Heart right ventricle (tissue), 16 donors: ENCODE data around the gene PRPF19. TPM values are rescaled to one million over a fixed set of nuclear protein-coding genes. Genes with fewer than 3 reads are reported as not detected.

ENCODE experiments used
- ATAC-seq, 8 donors: fragments of 200-7000 bp; cut with Tn5 transposase; one replicate each; pipeline ENCODE4 v1.9.1; 2020; ENCODE audit warnings: mild to moderate bottlenecking in 8 of 8, moderate library complexity in 8 of 8, moderate number of reproducible peaks in 1 of 8
- DNase-seq, 2 donors: peaks; one replicate each; pipeline ENCODE4 v3.0.0-alpha.2; 2020
- H3K27ac ChIP-seq, 10 donors: fragments of 200-600 bp; sonication (generic) in 2 of 10; one replicate each; pipeline versions ENCODE4 v1.5.0 to v1.8.0; 2020 to 2022; ENCODE audit warnings: mild to moderate bottlenecking in 3 of 10
- H3K27me3 ChIP-seq, 7 donors: fragments of 200-600 bp; one replicate each; pipeline ENCODE4 v1.8.0; 2021 to 2022; ENCODE audit warnings: mild to moderate bottlenecking in 2 of 7
- H3K36me3 ChIP-seq, 9 donors: fragments of 200-600 bp; sonication (generic) in 1 of 9; one replicate each; pipeline versions ENCODE4 v1.5.0 to v1.8.0; 2020 to 2022; ENCODE audit warnings: mild to moderate bottlenecking in 2 of 9
- H3K4me1 ChIP-seq, 9 donors: fragments of 200-600 bp; sonication (generic) in 1 of 9; one replicate each; pipeline versions ENCODE4 v1.5.0 to v1.8.0; 2020 to 2022; ENCODE audit warnings: mild to moderate bottlenecking in 4 of 9
- H3K4me3 ChIP-seq, 10 donors: fragments of 200-600 bp; sonication (generic) in 2 of 10; one replicate each; pipeline versions ENCODE4 v1.5.0 to v1.8.0; 2020 to 2022; ENCODE audit warnings: mild to moderate bottlenecking in 7 of 10, moderate library complexity in 2 of 10
- H3K9me3 ChIP-seq, 11 donors: fragments of 200-600 bp in 10 of 11; sonication (generic) in 2 of 11; one replicate each; pipeline versions ENCODE4 v1.5.0 to v1.8.0; 2013 to 2022; ENCODE audit warnings: mild to moderate bottlenecking in 2 of 11, control low read depth in 1 of 11, moderate library complexity in 1 of 11
- WGBS, 2 donors: extraction: QIAGEN DNeasy Blood & Tissue Kit; methylation state at CpG; one replicate each; pipeline ENCODE4 v1.1.7; 2013; ENCODE audit warnings: inconsistent platforms in 1 of 2; 5-methylcytosine and 5-hydroxymethylcytosine counted together
- intact Hi-C, 10 donors: fragments of 100-400 bp; cut with DNase I; formaldehyde crosslinking; loops; one replicate each; pipeline versions ENCODE4 v1.11.1 to v1.14.2; 2022
- polyA plus RNA-seq, 2 donors: library from polyadenylated mRNA; stranded (reverse); fragments of 200-250 nt; gene quantifications; one replicate each; pipeline ENCODE4 v1.2.3, GENCODE V29; 2013
- total RNA-seq, 10 donors: library from RNA; stranded (reverse); fragmentation: NEBNext Ultra II Directional in 3 of 10; extraction: Animal tissue kit (Norgen Biotek cat#: 25700) in 3 of 10; gene quantifications; one replicate each; pipeline versions ENCODE4 v1.2.1 to v1.2.4, GENCODE V29; 2021 to 2023
- TF ChIP-seq, protein P1 (sequence below), 9 donors: fragments of 200-600 bp; sonication (generic) in 2 of 9; IDR thresholded peaks; one replicate each; pipeline versions ENCODE4 v1.5.0 to v1.8.0; 2021 to 2022; ENCODE audit warnings: antibody characterized with exemption in 9 of 9, mild to moderate bottlenecking in 5 of 9, moderate library complexity in 1 of 9
- donor health status: Arrhythmogenic right ventricular cardiomyopathy.
- donor health status: ischemic (EF 13 %, LVEDD 7.1; RV severe dilation, severe dysfunction).
- donor health status: healthy with polysubstance abuse.
- donor health status: DM: no; HTN: yes; CAD: no.
- donor health status: DM: no; HTN: no; CAD: no.
- donor health status: ischemic (EF 25% LVEDD 6.9; RV normal size, moderate dysfunction).
- donor health status: ischemic (EF 25% LVEDD 5.7; RV mildly dilated, moderate dysfunction).
- donor health status: healthy.
- donor health status: DM: yes; HTN: yes; CAD: no.
- donor health status: Ischemic cardiomyopathy.
- donor health status: ischemic (EF 35%, LVEDD 5.7; RV mildly dilated, moderate dysfunction).
- donor health status: nonischemic (EF 11% LVEDD 7.7; RV severe dilation, severe dysfunction).
- donor health status: DM: yes; HTN: yes; CAD: no.
- donor health status: PGD.
- donor health status: ischemic (EF 29% LVEDD 5.4; RV normal size, mild dysfunction).
- donor health status: nonischemic (EF 23%, LVEDD 6.1; RV moderate dilation, normal function).

Gene PRPF19
- total and polyA plus RNA-seq, 12 donors: 32.0 to 53.0 (median 40.1) TPM

DNA sequence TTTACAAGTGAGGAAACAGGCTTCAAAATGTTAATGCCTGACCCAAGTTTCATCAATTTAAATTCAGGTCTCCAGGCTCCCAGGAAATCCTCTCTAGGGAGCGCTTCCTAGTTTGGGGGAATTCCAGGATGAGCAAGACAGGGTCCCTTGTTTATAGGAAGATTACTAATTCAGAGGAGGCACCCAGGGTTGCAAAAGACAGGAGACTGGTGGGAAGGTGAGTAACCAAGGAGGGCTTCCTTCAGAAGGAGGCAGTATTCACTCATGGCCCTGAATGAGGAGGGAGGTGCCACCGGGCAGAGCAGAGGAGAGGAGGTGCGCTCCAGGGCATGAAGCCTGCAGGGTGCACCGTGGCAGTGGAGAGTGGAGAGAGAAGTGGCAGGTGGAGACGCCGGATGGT lies 19.5 kb upstream of the PRPF19 start:
- peaks cover 0 to 36% (median 20%) of the 10 kb centered on the region in 9 donors for H3K36me3 ChIP-seq
- H3K27me3 ChIP-seq: peaks cover 0 to 46% (median 12%) of the 10 kb centered on the region in 7 donors
- DNase-seq (no peak), ATAC-seq (no peak)
- TF ChIP-seq, protein P1, sequence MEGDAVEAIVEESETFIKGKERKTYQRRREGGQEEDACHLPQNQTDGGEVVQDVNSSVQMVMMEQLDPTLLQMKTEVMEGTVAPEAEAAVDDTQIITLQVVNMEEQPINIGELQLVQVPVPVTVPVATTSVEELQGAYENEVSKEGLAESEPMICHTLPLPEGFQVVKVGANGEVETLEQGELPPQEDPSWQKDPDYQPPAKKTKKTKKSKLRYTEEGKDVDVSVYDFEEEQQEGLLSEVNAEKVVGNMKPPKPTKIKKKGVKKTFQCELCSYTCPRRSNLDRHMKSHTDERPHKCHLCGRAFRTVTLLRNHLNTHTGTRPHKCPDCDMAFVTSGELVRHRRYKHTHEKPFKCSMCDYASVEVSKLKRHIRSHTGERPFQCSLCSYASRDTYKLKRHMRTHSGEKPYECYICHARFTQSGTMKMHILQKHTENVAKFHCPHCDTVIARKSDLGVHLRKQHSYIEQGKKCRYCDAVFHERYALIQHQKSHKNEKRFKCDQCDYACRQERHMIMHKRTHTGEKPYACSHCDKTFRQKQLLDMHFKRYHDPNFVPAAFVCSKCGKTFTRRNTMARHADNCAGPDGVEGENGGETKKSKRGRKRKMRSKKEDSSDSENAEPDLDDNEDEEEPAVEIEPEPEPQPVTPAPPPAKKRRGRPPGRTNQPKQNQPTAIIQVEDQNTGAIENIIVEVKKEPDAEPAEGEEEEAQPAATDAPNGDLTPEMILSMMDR (IDR thresholded peaks at IDR 0.05): no peak
- intact Hi-C loops: no loop called here
- H3K4me1 ChIP-seq: peaks cover 4 to 29% (median 22%) of the 10 kb centered on the region in 9 donors
- WGBS, 2 donors: 78 to 82% methylated on average over 6 of the region's 6 CpGs
- H3K9me3 ChIP-seq: no peaks in the 10 kb centered on the region
- H3K27ac ChIP-seq: no peak overlapping the region
- H3K4me3 ChIP-seq: no peak overlapping the region

DNA sequence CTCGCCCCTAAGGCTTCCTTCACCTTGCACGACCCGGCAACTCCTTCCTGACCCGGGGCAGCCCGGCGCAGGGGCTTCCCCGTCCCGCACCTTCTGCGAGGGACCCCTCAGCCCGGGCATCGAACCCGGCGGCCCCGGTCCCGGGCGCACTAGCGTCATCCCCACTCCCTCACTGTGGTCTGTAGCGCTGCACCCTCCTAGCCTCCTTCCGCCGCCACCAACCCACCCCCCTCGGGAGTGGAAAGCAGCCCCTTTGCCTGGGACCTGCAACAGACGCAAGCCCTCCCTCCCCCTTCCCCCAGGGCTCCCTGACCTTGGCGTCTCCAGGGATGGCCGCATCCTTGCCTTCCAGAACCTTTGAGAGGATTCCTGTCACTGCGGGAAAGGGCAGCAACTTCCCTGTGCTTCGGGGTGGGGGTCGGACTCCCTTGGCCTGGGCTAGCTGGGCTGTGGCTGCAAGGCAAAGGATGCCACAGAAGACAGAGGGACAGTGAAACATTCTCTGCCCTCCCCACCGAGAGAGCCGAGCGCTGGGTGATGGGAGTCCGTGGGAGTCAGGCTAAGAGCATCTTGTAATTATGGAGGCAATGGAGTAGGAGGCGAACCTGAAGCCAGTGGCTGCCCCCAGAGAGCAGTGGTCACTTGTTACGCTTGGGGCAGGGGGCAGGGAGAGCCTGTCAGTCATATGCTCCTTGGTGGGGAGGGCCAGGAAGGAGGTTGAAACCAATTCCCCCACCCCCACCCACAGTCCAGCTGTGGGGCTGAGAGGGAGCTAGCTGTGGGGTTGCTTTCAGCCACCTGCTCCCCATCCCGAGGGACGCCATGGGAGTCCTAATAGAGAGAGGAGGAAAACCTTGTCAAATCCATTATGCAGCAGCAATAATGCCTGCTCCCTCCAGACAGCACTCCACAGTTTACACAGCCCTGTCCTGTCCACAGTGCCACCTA lies 18.8 kb upstream of the PRPF19 start:
- H3K27ac ChIP-seq: peak overlapping the region in 5 of 10 donors; percentile 8 to 65 (median 56)
- peaks cover 4 to 30% (median 23%) of the 10 kb centered on the region in 9 donors for H3K4me1 ChIP-seq
- peaks cover 0 to 46% (median 12%) of the 10 kb centered on the region in 7 donors for H3K27me3 ChIP-seq
- peaks cover 0 to 38% (median 27%) of the 10 kb centered on the region in 9 donors for H3K36me3 ChIP-seq
- H3K4me3 ChIP-seq: peak overlapping the region; percentile 34 to 90 (median 68)
- WGBS, 2 donors: 4 to 7% methylated on average over 34 to 35 of the region's 35 CpGs
- TF ChIP-seq, protein P1 (IDR thresholded peaks at IDR 0.05): no peak
- peak in 4 of 8 donors; percentile 4 to 22 (median 18) for ATAC-seq
- intact Hi-C loops: no loop called here
- no peaks in the 10 kb centered on the region for H3K9me3 ChIP-seq
- DNase-seq: no peak

DNA sequence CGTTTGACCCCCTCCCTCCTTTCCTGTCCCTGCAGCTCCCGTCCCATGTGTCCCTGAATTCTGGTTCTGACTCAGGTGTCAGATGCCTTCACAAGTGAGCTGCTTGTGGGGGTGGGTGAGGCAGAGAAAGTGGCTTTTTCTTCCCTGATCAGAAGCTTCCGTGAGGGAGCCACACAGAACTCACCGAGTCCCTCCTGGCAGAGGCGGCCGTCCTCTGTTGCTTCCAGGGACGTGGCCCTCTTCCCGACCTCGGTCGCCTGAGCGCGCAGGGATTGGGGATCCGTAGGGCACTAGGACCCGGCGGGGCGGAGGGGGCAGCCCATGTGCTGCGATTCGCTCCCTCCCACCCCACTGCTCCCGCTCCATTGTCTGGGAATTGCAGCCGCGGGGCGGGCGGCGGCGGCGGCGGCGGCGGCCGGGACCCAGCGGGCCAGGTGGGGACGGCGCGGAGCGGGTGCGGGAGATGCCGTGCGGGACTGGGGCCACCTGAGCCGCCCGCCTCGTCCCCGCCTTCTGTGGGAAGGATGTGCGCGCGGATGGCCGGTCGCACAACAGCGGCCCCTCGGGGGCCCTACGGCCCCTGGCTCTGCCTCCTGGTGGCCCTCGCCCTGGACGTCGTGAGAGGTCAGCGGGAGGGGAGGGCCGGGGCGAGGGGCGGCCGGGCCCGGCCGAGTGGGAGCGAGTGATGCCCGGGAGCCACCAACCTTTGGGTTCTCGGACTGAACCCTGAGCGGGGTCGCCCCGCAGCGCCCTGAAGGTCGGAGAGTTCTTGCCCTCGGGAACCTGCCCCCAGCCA lies 17.9 kb upstream of the PRPF19 start, which contains the start of gene TMEM132A:
TMEM132A (plus strand) TSS at position 351 of the 796 bp plus-strand sequence; CDS start at position 525, 174 bp downstream.
- Histone ChIP-seq H3K4me3 (peak within 1 kb of the TSS; percentile 34 to 90 (median 68)), H3K27ac (peak within 1 kb of the TSS in 7 of 10 donors; percentile 8 to 65 (median 56)), H3K36me3 (peaks cover 0 to 44% (median 32%) of the 10 kb centered on the region in 9 donors), H3K9me3 (no peaks in the 10 kb centered on the region), H3K27me3 (peaks cover 0 to 46% (median 12%) of the 10 kb centered on the region in 7 donors), H3K4me1 (peaks cover 4 to 39% (median 30%) of the 10 kb centered on the region in 9 donors)
- DNase-seq: peak; percentile 73 to 75
- TF ChIP-seq, protein P1 (IDR thresholded peaks at IDR 0.05): no peak
- ATAC-seq: peak; percentile 78 to 92 (median 87)
- intact Hi-C loops: no loop called here
- WGBS, 2 donors: 1% methylated on average over 45 to 69 of the region's 69 CpGs

DNA sequence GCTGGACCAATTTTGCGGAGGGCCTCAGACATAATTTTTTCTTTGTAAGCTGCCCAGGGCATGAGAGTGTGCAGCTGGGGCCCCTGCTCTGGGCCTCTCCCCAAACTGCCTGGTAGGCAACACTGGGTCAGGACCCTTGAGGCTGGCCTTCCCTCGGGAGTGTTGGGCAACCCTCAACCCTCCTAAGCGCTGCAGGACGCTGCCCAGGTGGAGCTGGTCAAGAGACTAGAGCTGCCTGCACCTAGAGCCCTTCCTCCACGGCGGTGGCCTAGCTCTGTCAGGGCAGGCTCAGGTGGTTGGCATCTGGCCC lies 17.4 kb upstream of the PRPF19 start:
- no peak overlapping the region for H3K27ac ChIP-seq
- TF ChIP-seq, protein P1 (IDR thresholded peaks at IDR 0.05): no peak
- WGBS, 2 donors: 52 to 54% methylated on average over 6 of the region's 6 CpGs
- peak in 2 of 8 donors; percentile 6 to 23 for ATAC-seq
- H3K9me3 ChIP-seq: no peaks in the 10 kb centered on the region
- peaks cover 0 to 44% (median 32%) of the 10 kb centered on the region in 9 donors for H3K36me3 ChIP-seq
- DNase-seq: no peak
- H3K4me1 ChIP-seq: peaks cover 4 to 44% (median 35%) of the 10 kb centered on the region in 9 donors
- H3K4me3 ChIP-seq: peak overlapping the region in 9 of 10 donors; percentile 66 to 90 (median 68)
- intact Hi-C loops: no loop called here
- peaks cover 0 to 46% (median 12%) of the 10 kb centered on the region in 7 donors for H3K27me3 ChIP-seq
